KMS-11 (cell line): ENCODE measurements around the gene SERPINE1.
"Not testable (repeated sequence)": the region's sequence is repeated elsewhere in the genome, so short reads cannot be mapped to it uniquely, and the experiment has no call there.

Source experiments
- H2AFZ ChIP-seq: fragments of 200-600 bp; sonication (generic); 2 replicates; pipeline ENCODE4 v1.6.1; 2016; ENCODE audit warnings: antibody characterized with exemption, mixed run types, low read depth
- H3K27ac ChIP-seq: fragments of 200-600 bp; sonication (generic); 2 replicates; pipeline ENCODE4 v1.6.1; 2016; ENCODE audit warnings: mild to moderate bottlenecking, mixed run types
- H3K27me3 ChIP-seq: fragments of 200-600 bp; sonication (generic); 2 replicates; pipeline ENCODE4 v1.6.1; 2017; ENCODE audit warnings: mild to moderate bottlenecking, low read depth, mixed run types, moderate library complexity; ENCODE audit not compliant: insufficient read depth
- H3K36me3 ChIP-seq: fragments of 200-600 bp; sonication (generic); 2 replicates; pipeline ENCODE4 v1.6.1; 2017; ENCODE audit warnings: mild to moderate bottlenecking, mixed run types; ENCODE audit not compliant: insufficient read depth
- H3K4me1 ChIP-seq: fragments of 200-600 bp; sonication (generic); 2 replicates; pipeline ENCODE4 v1.6.1; 2016; ENCODE audit warnings: mild to moderate bottlenecking, low read depth, mixed run types; ENCODE audit not compliant: poor library complexity, severe bottlenecking
- H3K4me2 ChIP-seq: fragments of 200-600 bp; sonication (generic); 2 replicates; pipeline ENCODE4 v1.7.0; 2016; ENCODE audit warnings: mild to moderate bottlenecking, mixed run types
- H3K4me3 ChIP-seq: fragments of 200-600 bp; sonication (generic); IDR thresholded peaks from 2 replicates; pipeline ENCODE4 v1.6.1; 2017; ENCODE audit warnings: low read depth, low read length, mixed read lengths; ENCODE audit not compliant: insufficient read depth
- H3K79me2 ChIP-seq: fragments of 200-600 bp; sonication (generic); 2 replicates; pipeline ENCODE4 v1.6.1; 2016; ENCODE audit warnings: low read depth, mixed run types; ENCODE audit not compliant: insufficient read depth
- H3K9ac ChIP-seq: fragments of 200-600 bp; sonication (generic); 2 replicates; pipeline ENCODE4 v1.6.1; 2016; ENCODE audit warnings: mild to moderate bottlenecking, mixed run types
- H4K20me1 ChIP-seq: fragments of 200-600 bp; sonication (generic); 2 replicates; pipeline ENCODE4 v1.6.1; 2016; ENCODE audit warnings: mild to moderate bottlenecking, mixed run types; ENCODE audit not compliant: insufficient read depth
- TF ChIP-seq, protein P1 (sequence below): fragments of 200-600 bp; sonication (generic); conservative IDR thresholded peaks from 2 replicates; pipeline ENCODE4 v1.6.1; 2017; ENCODE audit warnings: low read depth, mild to moderate bottlenecking, antibody characterized with exemption, low read length, moderate library complexity, mixed read lengths

Gene SERPINE1

DNA sequence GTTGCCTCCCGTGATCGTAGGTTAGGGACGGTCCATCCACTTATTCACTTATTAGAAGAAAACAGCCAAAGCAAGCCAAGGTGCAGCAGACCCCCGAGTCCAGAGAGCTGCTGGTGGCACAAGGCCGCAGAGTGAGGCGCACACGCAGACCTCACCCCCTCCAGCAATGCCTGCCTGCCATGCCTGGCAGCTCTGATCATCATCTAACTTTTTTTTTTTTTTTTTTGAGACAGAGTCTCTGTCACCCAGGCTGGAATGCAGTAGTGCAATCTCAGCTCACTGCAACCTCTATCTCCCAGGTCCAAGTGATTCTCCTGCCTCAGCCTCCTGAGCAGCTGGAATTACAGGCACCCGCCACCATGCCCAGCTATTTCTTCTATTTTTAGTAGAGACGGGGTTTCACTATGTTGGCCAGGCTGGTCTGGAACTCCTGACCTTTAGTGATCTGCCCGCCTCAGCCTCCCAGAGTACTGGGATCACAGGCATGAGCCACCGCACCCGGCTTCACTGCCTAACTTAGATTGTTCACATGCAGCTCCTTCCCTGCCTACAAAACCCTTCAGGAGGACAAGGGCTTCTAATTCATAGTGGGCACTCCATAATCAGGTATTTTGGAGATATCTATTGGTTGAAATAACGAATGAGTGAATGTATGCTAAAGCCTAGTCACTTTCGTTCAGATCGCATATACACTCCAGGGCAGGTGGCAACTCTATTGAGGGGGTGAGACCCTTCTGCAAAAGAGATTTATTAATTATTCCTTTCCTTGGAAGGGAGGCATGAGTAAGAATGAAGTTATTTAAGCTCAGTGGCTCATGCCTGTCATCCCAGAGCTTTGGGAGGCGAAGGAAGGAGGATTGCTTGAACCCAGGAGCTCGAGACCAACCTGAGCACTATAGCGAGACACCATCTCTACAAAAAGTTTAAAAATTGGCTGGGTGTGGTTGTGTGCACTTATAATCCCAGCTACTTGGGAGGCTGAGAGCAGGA lies 25.8 kb upstream of the SERPINE1 start:
- no peaks in the 10 kb centered on the region for H3K79me2 ChIP-seq
- H3K27ac ChIP-seq, result no peak overlapping the region
- H3K36me3 ChIP-seq, result no peaks in the 10 kb centered on the region
- H3K27me3 ChIP-seq, result peaks cover 52% of the 10 kb centered on the region
- no peak overlapping the region for H3K4me2 ChIP-seq
- TF ChIP-seq, protein P1, sequence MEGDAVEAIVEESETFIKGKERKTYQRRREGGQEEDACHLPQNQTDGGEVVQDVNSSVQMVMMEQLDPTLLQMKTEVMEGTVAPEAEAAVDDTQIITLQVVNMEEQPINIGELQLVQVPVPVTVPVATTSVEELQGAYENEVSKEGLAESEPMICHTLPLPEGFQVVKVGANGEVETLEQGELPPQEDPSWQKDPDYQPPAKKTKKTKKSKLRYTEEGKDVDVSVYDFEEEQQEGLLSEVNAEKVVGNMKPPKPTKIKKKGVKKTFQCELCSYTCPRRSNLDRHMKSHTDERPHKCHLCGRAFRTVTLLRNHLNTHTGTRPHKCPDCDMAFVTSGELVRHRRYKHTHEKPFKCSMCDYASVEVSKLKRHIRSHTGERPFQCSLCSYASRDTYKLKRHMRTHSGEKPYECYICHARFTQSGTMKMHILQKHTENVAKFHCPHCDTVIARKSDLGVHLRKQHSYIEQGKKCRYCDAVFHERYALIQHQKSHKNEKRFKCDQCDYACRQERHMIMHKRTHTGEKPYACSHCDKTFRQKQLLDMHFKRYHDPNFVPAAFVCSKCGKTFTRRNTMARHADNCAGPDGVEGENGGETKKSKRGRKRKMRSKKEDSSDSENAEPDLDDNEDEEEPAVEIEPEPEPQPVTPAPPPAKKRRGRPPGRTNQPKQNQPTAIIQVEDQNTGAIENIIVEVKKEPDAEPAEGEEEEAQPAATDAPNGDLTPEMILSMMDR, result no peak
- H3K4me1 ChIP-seq, result no peaks in the 10 kb centered on the region
- no peak overlapping the region for H3K4me3 ChIP-seq
- H3K9ac ChIP-seq, result no peak overlapping the region
- no peaks in the 10 kb centered on the region for H4K20me1 ChIP-seq
- H2AFZ ChIP-seq, result no peak overlapping the region

DNA sequence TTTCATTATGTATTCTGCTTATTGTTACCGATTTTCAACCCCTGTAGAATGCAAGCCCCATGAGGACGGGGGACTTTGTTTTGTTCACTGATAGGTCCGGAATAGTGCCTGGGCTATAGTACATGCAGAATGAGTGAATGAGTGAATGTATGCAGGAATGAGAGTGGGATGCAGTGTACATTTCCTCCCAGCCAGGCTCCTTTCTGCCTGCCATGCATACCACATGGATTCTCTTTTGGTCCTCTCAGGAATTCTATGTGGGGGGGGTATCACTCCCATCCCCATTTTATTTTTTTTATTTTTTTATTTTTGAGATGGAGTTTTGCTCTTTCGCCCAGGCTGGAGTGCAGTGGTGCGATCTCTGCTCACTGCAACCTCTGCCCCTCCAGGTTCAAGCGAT lies 24.9 kb upstream of the SERPINE1 start:
- Histone ChIP-seq H3K27ac (no peak overlapping the region), H3K36me3 (no peaks in the 10 kb centered on the region), H3K79me2 (no peaks in the 10 kb centered on the region), H4K20me1 (no peaks in the 10 kb centered on the region), H3K4me1 (no peaks in the 10 kb centered on the region), H3K9ac (no peak overlapping the region), H3K4me3 (no peak overlapping the region), H3K27me3 (peaks cover 59% of the 10 kb centered on the region), H3K4me2 (no peak overlapping the region), H2AFZ (no peak overlapping the region)
- TF ChIP-seq, protein P1, result no peak

DNA sequence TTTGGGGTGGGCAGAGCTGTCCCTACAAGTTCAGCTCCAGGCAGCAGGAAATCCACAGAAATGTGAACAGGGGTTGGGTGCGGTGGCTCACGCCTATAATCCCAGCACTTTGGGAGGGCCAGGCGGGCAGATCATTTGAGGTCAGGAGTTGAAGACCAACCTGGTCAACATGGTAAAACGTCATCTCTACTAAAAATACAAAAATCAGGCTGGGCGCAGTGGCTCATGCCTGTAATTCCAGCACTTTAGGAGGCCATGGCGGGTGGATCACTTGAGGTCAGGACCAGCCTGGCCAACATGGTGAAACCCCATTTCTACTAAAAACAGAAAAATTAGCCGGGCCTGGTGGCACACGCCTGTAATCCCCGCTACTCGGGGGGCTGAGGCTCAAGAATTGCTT lies 23.2 kb upstream of the SERPINE1 start:
- not testable (repeated sequence) for H3K79me2 ChIP-seq, H3K4me3 ChIP-seq, H3K27ac ChIP-seq, H4K20me1 ChIP-seq, H3K9ac ChIP-seq, H2AFZ ChIP-seq, H3K36me3 ChIP-seq, H3K4me2 ChIP-seq, H3K4me1 ChIP-seq
- H3K27me3 ChIP-seq, result peaks cover 76% of the 10 kb centered on the region

DNA sequence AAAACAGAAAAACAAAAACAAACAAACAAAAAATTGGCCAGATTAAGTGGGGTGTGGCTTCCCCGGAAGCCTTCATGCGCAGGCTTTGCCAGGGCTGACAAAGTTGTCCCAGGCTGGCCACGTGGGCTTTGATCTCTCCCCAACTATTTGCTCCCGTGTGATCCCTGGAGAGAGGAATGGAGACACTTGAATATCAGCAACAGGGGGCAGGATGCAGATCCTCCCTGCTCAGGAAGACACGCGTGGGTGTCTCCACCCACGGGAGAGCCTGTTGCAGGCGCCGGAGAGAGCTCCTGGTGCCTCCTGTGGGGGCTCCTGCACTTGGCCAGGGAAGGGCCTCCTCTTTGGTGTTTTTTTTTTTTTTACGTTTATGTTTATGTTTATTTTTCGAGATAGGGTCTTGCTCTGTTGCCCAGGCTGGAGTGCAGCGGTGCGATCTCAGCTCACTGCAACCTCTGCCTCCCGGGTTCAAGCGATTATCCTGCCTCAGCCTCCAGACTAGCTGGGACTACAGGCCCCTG lies 22.7 kb upstream of the SERPINE1 start:
- Histone ChIP-seq H3K4me1 (no peaks in the 10 kb centered on the region), H4K20me1 (no peaks in the 10 kb centered on the region), H3K36me3 (no peaks in the 10 kb centered on the region), H2AFZ (no peak overlapping the region), H3K9ac (no peak overlapping the region), H3K27ac (no peak overlapping the region), H3K79me2 (no peaks in the 10 kb centered on the region), H3K27me3 (peaks cover 81% of the 10 kb centered on the region), H3K4me3 (no peak overlapping the region), H3K4me2 (no peak overlapping the region)
- TF ChIP-seq, protein P1, result no peak

DNA sequence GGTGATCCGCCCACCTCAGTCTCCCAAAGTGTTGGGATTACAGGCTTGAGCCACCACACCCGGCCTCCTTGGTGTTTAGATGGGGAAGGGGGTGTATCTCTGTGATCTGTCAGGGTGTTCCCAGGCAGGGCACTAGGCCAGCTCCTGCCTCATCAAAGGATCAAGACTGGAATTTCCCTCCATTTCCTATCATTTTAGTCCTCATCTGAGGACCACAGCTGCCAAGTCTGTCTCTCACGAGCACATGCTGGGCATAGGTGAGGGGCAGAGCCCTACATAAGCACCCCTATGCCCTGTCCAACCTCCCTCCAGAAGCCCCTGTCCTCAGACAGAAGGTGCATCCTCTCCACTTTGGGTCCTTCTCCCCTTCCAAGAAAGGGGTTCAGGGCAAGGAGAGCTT lies 22.1 kb upstream of the SERPINE1 start:
- Histone ChIP-seq H3K9ac (no peak overlapping the region), H3K27me3 (peaks cover 87% of the 10 kb centered on the region), H3K4me2 (no peak overlapping the region), H3K4me1 (no peaks in the 10 kb centered on the region), H2AFZ (no peak overlapping the region), H3K27ac (no peak overlapping the region), H4K20me1 (no peaks in the 10 kb centered on the region), H3K36me3 (no peaks in the 10 kb centered on the region), H3K79me2 (no peaks in the 10 kb centered on the region), H3K4me3 (no peak overlapping the region)
- TF ChIP-seq, protein P1, result no peak

DNA sequence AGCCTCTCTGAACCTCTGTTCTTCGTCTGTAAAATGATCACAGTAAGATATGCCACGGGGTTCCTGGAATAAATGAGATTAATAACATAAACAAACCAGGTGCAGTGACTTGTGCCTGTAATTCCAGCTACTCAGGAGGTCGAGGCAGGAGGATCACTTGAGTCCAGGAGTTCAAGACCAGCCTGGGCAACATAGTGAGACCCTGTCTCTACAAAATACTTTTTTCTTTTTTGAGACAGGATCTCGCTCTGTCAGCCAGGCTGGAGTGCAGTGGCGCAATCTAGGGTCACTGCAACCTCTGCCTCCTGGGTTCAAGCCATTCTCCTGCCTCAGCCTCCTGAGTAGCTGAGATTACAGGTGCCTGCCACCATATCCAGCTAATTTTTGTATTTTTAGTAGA lies 21.7 kb upstream of the SERPINE1 start:
- not testable (repeated sequence) for H2AFZ ChIP-seq, H3K36me3 ChIP-seq, H3K4me3 ChIP-seq, H3K4me1 ChIP-seq, H3K4me2 ChIP-seq, H3K79me2 ChIP-seq, H3K9ac ChIP-seq, H3K27ac ChIP-seq, H4K20me1 ChIP-seq
- peaks cover 91% of the 10 kb centered on the region for H3K27me3 ChIP-seq
